CD1c-positive myeloid dendritic cell (primary cell): ENCODE results near the gene PPP1R3E.

Experiments
- DNase-seq: peaks from one replicate; pipeline ENCODE4 v3.0.0-alpha.2; 2016; ENCODE audit errors: extremely low spot score

PPP1R3E gene

DNA sequence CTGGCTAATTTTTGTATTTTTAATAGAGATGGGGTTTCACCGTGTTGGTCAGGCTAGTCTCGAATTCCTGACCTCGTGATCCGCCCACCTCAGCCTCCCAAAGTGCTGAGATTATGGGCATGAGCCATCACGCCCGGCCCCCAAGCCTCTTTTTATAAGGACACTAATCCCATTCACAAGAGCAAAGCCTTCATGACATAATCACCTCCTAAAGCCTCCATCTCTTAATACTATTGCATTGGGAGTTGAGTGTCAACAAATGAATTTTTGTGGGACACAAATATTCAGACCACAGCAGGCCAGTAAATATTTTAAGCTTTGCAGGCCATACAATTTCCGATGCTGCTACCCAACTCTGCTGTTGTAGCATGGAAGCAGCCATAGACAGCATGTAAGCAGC lies 54.1 kb downstream of the PPP1R3E start:
- DNase-seq, result no peak
